Chondrocyte (in vitro differentiated cells): ENCODE data around the gene EML4. TPM values are rescaled to one million over a fixed set of nuclear protein-coding genes. Genes with fewer than 3 reads are reported as not detected.
A peak's percentile ranks its signal among the peaks of the same experiment; 100 is the strongest.

Experiments used
- DNase-seq: peaks from one replicate; pipeline ENCODE4 v3.0.0; 2021; ENCODE audit warnings: mixed read lengths, low spot score
- H3K27ac Mint-ChIP-seq: one replicate; pipeline ENCODE4 v1.8.0; 2021; ENCODE audit warnings: mild to moderate bottlenecking, moderate library complexity, mixed read lengths; ENCODE audit not compliant: unreplicated experiment
- H3K27me3 Mint-ChIP-seq: 2 replicates; pipeline ENCODE4 v1.8.0; 2021; ENCODE audit warnings: low read depth, mixed read lengths
- H3K36me3 Mint-ChIP-seq: 2 replicates; pipeline ENCODE4 v1.8.0; 2021; ENCODE audit warnings: low read depth, mixed read lengths
- H3K4me1 Mint-ChIP-seq: 2 replicates; pipeline ENCODE4 v1.8.0; 2021; ENCODE audit warnings: low read depth, mild to moderate bottlenecking, mixed read lengths
- H3K4me3 Mint-ChIP-seq: one replicate; pipeline ENCODE4 v1.8.0; 2021; ENCODE audit warnings: mild to moderate bottlenecking, moderate library complexity, mixed read lengths; ENCODE audit not compliant: unreplicated experiment
- H3K9me3 Mint-ChIP-seq: 2 replicates; pipeline ENCODE4 v1.8.0; 2021; ENCODE audit warnings: low read depth, mixed read lengths
- total RNA-seq: library from RNA; stranded (reverse); gene quantifications from 3 replicates; pipeline ENCODE4 v1.2.1, GENCODE V29; 2021
- TF ChIP-seq, protein P1 (sequence below): fragments of 200-600 bp; sonication (generic); IDR thresholded peaks from 2 replicates; pipeline ENCODE4 v1.5.0; 2021; ENCODE audit warnings: antibody characterized with exemption, mild to moderate bottlenecking, moderate library complexity

EML4 gene
- total RNA-seq, 1 donor from 2014 or later, result 50.0 TPM

DNA sequence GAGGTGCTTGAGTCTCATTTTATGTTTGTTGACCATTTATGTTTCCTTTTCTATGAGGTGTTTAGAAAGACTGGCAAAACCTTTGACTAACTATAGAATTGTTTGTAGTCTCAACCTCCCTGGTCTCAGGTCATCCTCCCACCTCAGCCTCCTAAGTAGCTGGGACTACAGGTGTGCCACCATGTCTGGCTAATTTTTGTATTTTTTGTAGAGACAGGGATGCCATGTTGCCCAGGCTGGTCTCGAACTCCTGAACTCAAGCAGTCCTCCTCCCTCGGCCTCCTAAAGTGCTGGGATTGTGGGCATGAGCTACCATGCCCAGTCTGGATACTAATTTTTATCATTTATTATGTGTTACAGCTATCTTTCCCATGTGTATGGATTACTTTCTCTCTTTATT lies 67.8 kb downstream of the EML4 start:
- Mint-ChIP-seq H3K4me1 (peaks cover 18% of the 10 kb centered on the region), H3K4me3 (no peak overlapping the region), H3K36me3 (no peaks in the 10 kb centered on the region), H3K9me3 (no peaks in the 10 kb centered on the region), H3K27ac (no peak overlapping the region), H3K27me3 (no peaks in the 10 kb centered on the region)
- TF ChIP-seq, protein P1, sequence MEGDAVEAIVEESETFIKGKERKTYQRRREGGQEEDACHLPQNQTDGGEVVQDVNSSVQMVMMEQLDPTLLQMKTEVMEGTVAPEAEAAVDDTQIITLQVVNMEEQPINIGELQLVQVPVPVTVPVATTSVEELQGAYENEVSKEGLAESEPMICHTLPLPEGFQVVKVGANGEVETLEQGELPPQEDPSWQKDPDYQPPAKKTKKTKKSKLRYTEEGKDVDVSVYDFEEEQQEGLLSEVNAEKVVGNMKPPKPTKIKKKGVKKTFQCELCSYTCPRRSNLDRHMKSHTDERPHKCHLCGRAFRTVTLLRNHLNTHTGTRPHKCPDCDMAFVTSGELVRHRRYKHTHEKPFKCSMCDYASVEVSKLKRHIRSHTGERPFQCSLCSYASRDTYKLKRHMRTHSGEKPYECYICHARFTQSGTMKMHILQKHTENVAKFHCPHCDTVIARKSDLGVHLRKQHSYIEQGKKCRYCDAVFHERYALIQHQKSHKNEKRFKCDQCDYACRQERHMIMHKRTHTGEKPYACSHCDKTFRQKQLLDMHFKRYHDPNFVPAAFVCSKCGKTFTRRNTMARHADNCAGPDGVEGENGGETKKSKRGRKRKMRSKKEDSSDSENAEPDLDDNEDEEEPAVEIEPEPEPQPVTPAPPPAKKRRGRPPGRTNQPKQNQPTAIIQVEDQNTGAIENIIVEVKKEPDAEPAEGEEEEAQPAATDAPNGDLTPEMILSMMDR, result no peak
- DNase-seq, result no peak

DNA sequence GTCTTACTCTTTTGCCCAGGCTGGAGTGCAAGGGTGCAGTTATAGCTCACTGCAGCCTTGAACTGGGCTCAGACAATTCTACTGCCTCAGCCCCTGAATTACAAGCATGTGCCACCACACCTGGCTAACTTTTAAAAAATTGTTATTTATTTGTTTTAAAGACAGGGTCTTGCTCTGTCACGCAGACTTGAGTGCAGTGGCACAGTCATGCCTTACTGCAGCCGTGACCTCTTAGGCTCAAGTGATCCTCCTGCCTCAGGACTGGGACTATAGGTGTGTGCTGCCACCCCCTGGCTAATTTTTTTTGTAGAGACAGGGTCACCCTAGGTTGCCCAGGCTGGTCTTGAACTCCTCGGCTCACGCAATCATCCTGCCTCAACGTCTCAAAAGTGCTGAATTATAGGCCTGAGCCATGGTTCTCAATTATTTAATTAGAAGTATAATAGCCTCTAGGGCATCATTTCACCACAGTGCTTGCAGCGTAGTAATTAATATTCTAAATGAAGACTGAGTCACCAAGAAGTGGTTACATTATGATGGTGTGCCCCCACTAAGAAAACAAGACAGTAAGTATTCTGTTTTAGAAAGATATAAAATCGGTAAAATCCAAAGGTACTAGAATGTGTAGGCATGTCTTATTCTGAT lies 69.6 kb downstream of the EML4 start:
- H3K27me3 Mint-ChIP-seq, result no peaks in the 10 kb centered on the region
- no peak overlapping the region for H3K4me3 Mint-ChIP-seq
- peaks cover 17% of the 10 kb centered on the region for H3K4me1 Mint-ChIP-seq
- TF ChIP-seq, protein P1, result peak; percentile 68
- no peak overlapping the region for H3K27ac Mint-ChIP-seq
- no peak for DNase-seq
- H3K9me3 Mint-ChIP-seq, result no peaks in the 10 kb centered on the region
- no peaks in the 10 kb centered on the region for H3K36me3 Mint-ChIP-seq

DNA sequence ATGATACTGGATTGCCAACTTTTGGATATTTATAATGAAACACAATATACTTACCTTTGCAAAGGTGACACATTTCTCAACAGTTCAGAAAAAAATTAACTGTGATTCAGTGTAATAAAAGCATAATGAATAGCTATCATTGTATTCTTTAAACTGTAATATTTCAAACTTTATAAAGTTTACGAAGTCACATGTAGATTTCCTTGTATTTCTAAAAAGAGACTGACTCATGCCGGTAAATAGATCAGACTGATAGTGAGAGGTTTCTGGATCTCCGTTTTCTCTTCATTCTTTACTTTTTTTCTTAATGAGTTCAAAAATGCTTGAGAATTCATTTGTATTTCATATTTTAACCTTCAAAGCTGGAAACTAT lies 70.1 kb downstream of the EML4 start:
- H3K36me3 Mint-ChIP-seq, result no peaks in the 10 kb centered on the region
- H3K4me3 Mint-ChIP-seq, result no peak overlapping the region
- peaks cover 12% of the 10 kb centered on the region for H3K4me1 Mint-ChIP-seq
- no peaks in the 10 kb centered on the region for H3K9me3 Mint-ChIP-seq
- no peaks in the 10 kb centered on the region for H3K27me3 Mint-ChIP-seq
- H3K27ac Mint-ChIP-seq, result no peak overlapping the region
- no peak for DNase-seq
- TF ChIP-seq, protein P1, result no peak

DNA sequence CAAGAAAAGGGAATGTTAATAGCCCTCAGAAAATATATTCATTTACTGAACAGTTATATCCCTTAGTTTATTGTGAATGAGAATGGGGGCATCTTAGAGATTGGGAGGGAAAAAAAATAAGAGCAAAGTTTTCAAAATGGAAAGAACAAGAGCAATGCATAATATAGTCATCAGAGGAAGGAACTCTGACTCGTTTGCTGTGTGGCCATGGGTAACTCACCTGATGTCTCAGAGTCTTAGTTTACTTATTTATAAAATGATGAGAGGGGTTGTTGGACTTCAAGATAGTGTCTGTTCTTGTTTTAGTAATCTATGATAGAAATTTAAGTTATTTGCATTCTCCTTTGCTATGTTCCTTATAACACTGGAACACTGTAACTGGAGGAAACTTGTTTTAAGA lies 70.7 kb downstream of the EML4 start:
- Mint-ChIP-seq H3K36me3 (no peaks in the 10 kb centered on the region), H3K9me3 (no peaks in the 10 kb centered on the region)
- DNase-seq, result no peak

DNA sequence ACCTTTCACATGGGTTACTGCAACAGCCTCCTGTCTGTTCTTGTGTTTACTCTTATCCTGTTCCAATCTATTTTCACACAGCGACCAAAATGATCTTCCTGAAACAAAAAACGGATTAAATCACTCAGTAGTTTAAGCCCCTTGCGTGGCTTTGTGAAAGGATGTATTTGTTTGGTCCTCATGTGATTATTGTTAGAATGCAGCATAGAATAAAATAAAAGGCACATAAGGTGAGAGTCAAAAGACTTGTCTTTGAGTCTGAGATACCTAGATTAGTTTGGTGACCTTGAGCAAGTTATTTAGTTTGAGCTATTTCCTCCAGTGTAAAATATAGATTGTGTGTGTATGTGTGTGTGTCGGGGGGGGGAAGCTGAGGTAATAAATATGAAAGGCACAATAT lies 72.4 kb downstream of the EML4 start:
- H3K36me3 Mint-ChIP-seq, result no peaks in the 10 kb centered on the region

More for the DNA sequence above, 70.7 kb downstream of the EML4 start:
- H3K27me3 Mint-ChIP-seq, result no peaks in the 10 kb centered on the region
- H3K27ac Mint-ChIP-seq, result no peak overlapping the region
- no peak overlapping the region for H3K4me3 Mint-ChIP-seq
- H3K4me1 Mint-ChIP-seq, result peaks cover 7% of the 10 kb centered on the region
- TF ChIP-seq, protein P1, result no peak

More for the DNA sequence above, 72.4 kb downstream of the EML4 start:
- TF ChIP-seq, protein P1, result no peak
- no peak overlapping the region for H3K27ac Mint-ChIP-seq
- H3K4me1 Mint-ChIP-seq, result peaks cover 4% of the 10 kb centered on the region
- DNase-seq, result no peak
- H3K4me3 Mint-ChIP-seq, result no peak overlapping the region
- H3K27me3 Mint-ChIP-seq, result no peaks in the 10 kb centered on the region
- H3K9me3 Mint-ChIP-seq, result no peaks in the 10 kb centered on the region
